ENCODE data around the gene SLC22A4.

Gene SLC22A4

DNA sequence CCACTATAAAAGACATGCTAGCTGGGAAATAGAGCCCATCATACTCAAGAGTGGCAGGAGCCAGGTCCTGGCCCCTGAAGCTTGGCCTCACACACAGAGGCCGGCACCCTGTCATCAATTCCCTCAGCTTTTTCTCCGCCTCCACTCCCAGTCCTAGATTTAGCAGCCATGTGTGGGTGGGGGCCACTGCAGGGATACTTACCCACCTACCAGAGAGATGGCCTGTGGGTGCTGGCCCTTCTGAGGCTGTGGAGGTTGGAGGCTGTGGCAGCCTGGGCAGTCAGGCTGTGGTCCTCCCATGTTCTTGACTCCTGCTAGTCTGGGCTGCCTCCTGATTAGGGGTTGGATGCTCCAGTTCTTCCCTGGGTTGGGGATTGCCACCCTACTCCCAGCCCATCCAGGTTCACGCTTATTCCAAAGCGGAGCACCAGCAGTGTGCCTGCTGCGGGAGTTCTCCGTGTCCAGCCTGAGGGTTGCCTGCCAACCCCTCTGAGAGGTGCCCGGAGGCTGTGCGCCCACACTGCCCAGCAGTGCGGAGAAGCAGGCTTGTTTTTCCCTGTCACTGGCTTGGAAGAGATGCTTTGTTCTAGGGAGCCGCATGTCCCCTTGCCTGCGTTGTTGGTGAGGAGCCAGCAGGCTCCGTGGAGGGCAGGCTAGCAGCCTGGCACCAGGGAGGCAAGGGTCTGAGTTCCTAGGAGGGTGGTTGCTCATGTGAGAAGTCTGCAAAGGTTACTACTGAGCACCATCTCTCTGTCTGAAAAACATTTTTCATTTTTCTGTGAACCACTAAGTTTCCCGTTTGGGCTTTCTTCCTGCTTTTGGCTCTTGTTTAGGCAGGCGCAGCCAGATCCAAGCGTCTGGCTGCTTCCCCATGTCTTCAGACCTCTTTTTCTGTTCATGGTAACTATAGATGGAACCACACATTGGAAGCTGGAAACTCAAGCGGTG, 82.8 kb downstream of the SLC22A4 start:
- DNase-seq (ENCODE audit: low read depth) = no peak

- no peak for DNase-seq (ENCODE audit: low read depth)
Measured at GRCh38 chr5:132377738-132378137, 83.5 kb downstream of the SLC22A4 start.

- DNase-seq (ENCODE audit: low read depth) = no peak
Measured at GRCh38 chr5:132378580-132378979, 84.4 kb downstream of the SLC22A4 start.

- no peak for DNase-seq (ENCODE audit: low read depth)
Measured at GRCh38 chr5:132380047-132380446, 85.9 kb downstream of the SLC22A4 start.

- no peak for DNase-seq (ENCODE audit: low read depth)
Measured at GRCh38 chr5:132380741-132381140, 86.5 kb downstream of the SLC22A4 start.

GRCh38 chr5:132381614-132382013, 87.4 kb downstream of the SLC22A4 start:
- no peak for DNase-seq (ENCODE audit: low read depth)

DNA sequence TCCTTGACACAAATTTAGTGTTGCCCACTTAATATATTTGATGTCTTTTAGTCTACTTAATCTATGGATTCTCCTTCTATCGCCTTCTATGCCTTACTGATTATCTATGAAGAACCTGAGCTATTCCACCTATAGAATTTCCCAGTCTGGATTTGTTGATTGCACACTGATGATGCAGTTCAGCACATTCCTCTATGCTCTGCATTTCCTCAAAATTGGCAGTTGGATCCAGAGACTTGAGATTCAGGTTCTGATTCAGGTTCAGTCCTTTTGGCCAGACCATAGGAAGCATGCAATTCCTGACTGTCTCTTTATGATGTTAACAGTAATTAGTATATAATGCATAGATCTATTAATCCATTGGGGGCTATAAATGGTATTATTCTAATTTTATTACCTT, 89.1 kb downstream of the SLC22A4 start:
- DNase-seq (ENCODE audit: low read depth) = no peak

- DNase-seq (ENCODE audit: low read depth) = no peak
Measured at GRCh38 chr5:132383984-132384383, 89.8 kb downstream of the SLC22A4 start.

- no peak for DNase-seq (ENCODE audit: low read depth)
Measured at GRCh38 chr5:132384506-132385050, 90.4 kb downstream of the SLC22A4 start.

- no peak for DNase-seq (ENCODE audit: low read depth)
Measured at GRCh38 chr5:132385326-132386105, 91.3 kb downstream of the SLC22A4 start.

DNA sequence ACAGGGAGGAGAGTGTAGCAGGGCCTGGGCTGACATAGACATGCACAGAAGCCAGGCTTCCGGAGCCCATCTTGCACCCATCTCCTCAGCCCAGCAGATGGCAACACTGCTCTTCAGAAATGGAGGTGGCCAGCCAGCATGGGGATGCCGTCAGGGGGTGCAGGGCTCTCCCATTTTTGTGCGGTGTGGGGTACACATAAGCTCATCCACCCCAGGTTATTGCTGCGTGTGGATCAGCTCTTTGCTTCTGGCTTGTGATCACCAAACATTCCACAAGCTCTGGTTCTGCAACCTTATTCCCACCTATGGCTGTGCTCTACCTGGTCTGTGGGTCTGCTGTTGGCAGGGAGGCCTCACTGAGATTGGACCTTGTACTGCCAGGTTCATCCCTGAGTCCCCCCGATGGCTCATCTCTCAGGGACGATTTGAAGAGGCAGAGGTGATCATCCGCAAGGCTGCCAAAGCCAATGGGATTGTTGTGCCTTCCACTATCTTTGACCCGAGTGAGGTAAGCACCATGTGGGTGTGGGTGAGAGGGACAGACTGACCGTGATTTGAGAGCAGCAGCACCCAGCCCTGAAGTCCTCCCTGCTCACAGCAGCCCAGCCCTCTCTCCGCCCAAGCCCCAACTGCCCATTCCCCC, 92.6 kb downstream of the SLC22A4 start:
- no peak for DNase-seq (ENCODE audit: low read depth)

DNA sequence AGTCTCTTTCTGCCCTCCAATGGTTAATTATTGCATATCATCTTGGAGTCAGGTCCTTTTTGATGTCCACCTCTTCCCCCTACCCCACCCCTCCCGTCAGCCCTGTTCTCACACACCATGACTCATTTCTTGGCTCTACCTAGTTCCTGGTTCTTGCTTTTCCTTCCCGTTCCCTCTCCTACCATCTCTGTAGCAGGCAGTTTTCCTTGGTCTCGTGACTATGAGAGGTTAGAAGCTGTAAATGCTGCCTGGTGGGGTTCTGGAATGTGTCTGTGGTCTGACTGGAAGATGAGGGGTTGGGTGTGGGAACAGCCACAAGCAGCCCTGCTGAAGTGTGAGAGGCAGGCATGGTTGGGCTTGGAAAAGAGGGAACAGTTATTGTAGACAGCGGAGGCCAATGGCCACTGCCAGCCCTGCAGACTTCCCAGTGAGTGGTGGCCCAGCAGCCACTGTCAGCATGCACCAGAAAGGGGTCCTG, 93.5 kb downstream of the SLC22A4 start:
- peak; percentile 93 for DNase-seq (ENCODE audit: low read depth)

- DNase-seq (ENCODE audit: low read depth) = no peak
Measured at GRCh38 chr5:132388244-132389050, 94.3 kb downstream of the SLC22A4 start.

DNA sequence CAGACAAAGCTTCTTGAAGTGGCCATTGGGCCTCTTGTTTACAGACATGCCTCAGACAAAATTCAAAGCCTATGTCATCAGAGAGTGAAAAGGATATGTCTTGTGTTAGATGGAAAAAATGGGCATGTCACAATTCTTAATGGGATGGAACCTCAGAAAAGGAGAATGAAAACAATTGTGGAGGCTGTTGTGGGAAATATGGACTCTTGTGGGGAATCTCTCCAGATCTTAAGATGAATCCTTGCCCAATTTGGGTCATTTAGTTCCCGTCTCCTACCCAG, 94.8 kb downstream of the SLC22A4 start:
- DNase-seq (ENCODE audit: low read depth) = no peak

DNA sequence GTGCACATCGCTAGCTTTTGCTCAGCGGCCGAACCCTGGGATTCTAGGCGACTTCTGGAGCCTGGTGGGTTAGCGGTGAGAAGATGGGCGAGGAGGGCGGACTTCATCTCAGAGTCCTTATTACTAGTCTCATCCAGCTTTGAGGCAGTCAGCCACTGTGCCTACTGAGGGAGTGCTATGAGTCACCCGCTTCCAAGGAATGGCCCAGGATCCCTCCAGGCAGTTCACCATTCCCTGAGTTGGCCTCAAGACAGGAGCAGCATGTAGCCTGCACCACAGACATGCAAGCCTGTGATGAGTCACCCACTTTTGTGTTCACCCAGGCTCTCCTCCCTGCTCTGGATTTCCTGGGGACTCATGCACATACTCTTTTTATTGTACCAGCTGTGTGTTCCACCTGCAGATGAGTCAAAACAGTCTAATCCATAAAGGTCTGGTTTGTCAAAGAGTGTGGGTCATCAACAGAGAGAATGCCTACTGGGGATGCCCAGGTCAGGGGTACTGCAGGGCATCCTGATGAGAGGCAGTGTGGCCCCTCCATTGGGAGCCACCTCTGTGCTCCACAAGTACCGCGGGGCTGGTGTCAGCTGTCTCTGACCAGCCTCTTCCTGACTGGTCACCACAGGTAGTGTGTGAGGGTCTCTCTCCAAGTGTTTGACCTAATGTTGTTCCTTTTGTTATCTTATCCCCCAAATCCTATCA, 95.5 kb downstream of the SLC22A4 start:
- peak; percentile 98 for DNase-seq (ENCODE audit: low read depth)

GRCh38 chr5:132391247-132391646, 97.1 kb downstream of the SLC22A4 start:
- no peak for DNase-seq (ENCODE audit: low read depth)

DNA sequence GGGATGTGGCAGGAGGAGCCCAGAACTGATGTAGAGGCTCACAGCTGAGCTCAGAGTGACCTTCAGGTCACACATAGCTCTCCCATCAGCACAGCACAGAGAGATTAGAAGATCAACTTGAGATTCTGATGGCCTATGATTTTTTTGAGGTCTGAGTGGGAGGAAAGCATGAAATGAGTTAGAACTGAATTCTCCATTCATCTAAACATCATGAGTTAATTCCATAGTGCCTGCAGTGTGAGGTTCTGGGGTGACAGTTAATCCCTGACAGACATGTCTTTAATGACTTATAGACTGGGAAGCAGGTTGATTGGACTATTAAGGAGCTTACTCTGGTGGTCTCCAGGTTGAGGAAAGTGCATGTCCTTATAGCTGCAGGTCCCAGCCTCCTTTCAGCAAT, 97.7 kb downstream of the SLC22A4 start:
- DNase-seq (ENCODE audit: low read depth) = no peak

DNA sequence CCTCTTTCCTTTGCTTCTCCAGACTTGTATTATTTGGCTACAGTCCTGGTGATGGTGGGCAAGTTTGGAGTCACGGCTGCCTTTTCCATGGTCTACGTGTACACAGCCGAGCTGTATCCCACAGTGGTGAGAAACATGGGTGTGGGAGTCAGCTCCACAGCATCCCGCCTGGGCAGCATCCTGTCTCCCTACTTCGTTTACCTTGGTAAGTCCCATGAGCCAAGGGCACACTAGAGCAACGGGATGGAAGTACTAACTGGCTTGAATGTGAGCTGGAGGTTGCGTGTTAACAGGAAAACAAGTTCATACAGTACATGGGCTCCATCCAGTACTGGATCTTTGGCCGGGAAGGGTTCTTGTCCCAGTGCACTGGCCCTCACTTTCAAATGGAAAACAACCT, 98.2 kb downstream of the SLC22A4 start:
- DNase-seq (ENCODE audit: low read depth) = no peak

GRCh38 chr5:132392978-132393825, 99.0 kb downstream of the SLC22A4 start:
- no peak for DNase-seq (ENCODE audit: low read depth)
